T-helper 17 cell (primary cell): ENCODE results near the gene SPRED1. TPM values are rescaled to one million over a fixed set of nuclear protein-coding genes. Genes with fewer than 3 reads are reported as not detected.

Source experiments
- ATAC-seq: fragments of 150-1000 bp; cut with Tn5 transposase; 2 replicates; pipeline ENCODE4 v1.10.0; 2021; ENCODE audit warnings: mild to moderate bottlenecking, moderate library complexity
- DNase-seq, 3 donors: peaks; one replicate each; pipeline versions ENCODE4 v3.0.0 to v3.0.0-alpha.2; 2020 to 2021
- H3K9me3 ChIP-seq: one replicate; pipeline ENCODE4 v1.7.0; 2013; ENCODE audit warnings: low read length, mild to moderate bottlenecking; ENCODE audit not compliant: control insufficient read depth, poor library complexity, severe bottlenecking
- H3K27ac Mint-ChIP-seq: one replicate; pipeline ENCODE4 v1.8.0; 2022; ENCODE audit warnings: mild to moderate bottlenecking, moderate library complexity, mixed read lengths
- H3K27me3 Mint-ChIP-seq: one replicate; pipeline ENCODE4 v1.8.0; 2022; ENCODE audit warnings: mixed read lengths
- H3K36me3 Mint-ChIP-seq: one replicate; pipeline ENCODE4 v1.8.0; 2022; ENCODE audit warnings: low read depth, mixed read lengths
- H3K4me1 Mint-ChIP-seq: one replicate; pipeline ENCODE4 v1.8.0; 2022; ENCODE audit warnings: mild to moderate bottlenecking, mixed read lengths
- H3K4me3 Mint-ChIP-seq: one replicate; pipeline ENCODE4 v1.8.0; 2022; ENCODE audit warnings: mild to moderate bottlenecking, moderate library complexity, mixed read lengths
- total RNA-seq, 4 donors: library from RNA in 2 of 4; stranded (reverse) in 2 of 4; gene quantifications; one replicate each; pipeline ENCODE4 v1.2.3 and lab custom pipeline; 2022 to 2026

Gene SPRED1
- total RNA-seq, 2 donors from 2014 or later = 0.10 to 0.12 TPM

DNA sequence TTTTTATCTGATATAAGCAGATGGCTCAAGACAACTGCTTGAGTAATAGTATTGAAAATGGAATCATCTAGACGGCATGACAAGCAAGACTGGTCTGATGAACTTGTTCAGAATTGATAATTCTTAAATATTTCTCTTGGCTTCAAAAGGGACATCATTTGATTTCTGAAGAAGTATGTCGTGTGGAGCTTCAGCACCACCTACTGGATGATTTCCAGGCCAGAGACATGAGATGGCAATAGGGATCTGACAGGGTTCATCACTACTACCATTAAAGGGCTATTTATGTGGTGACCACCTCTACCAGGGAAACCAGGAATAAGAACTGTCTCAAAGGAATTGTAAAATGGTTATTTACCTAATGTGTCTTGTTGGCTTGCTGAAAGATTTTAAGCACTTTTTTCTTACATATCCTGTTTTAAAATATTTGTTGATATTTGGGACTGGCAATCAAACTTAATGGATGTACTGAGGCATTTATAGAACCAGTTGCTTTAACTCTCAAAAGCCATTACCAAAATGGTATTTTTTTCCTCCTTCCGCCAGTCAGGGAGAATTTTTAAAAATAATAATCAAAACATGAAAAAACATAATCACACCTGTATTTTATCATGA is 101.8 kb downstream of the SPRED1 start:
- DNase-seq (peak in 1 of 3 donors; percentile 42), ATAC-seq (no peak)
- Mint-ChIP-seq H3K4me3 (no peak overlapping the region), H3K36me3 (peaks cover 4% of the 10 kb centered on the region), H3K4me1 (no peaks in the 10 kb centered on the region), H3K27ac (no peak overlapping the region), H3K27me3 (peaks cover 29% of the 10 kb centered on the region)
- no peaks in the 10 kb centered on the region for H3K9me3 ChIP-seq

DNA sequence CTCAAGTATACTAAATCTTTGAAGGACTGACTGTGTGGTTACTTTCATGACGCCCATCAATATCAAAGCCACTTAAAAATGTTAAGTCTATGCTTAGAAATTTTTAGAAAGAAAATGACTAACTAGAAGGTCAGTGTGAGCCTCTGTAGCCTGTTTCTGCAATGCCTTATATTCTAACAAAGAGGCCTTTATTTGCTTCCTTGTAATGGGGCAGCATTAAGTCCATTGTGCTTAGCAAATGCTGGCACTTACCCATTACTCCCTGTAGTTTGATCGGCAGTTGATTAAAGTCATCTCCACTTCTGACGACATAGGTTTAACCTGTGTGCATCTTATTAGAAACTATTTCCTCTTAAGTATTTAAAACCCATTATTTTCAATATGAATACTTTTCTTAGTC is 109.7 kb downstream of the SPRED1 start:
- Mint-ChIP-seq H3K4me1 (no peaks in the 10 kb centered on the region), H3K4me3 (no peak overlapping the region), H3K36me3 (peaks cover 3% of the 10 kb centered on the region), H3K27ac (no peak overlapping the region), H3K27me3 (peaks cover 55% of the 10 kb centered on the region)
- DNase-seq = no peak
- no peak for ATAC-seq
- H3K9me3 ChIP-seq = no peaks in the 10 kb centered on the region

DNA sequence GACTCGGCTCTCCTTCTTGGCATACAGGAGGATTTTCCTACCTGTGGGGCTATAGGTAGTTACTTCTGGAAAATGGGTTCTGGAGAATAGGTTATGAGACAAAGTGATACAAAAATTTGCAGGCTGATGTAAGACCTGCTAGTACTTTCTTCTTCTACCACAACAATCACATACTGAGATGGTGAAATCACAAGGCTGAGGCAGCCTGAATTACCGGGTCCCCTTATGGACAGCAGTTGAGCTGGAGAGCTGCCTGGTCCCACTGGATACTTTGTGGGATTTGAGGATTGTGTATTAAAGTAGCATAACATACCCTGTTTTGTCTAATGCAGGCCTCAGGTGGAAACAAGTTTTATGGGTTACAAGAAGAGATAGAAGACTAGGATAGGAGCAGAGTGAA is 114.8 kb downstream of the SPRED1 start:
- H3K9me3 ChIP-seq = no peaks in the 10 kb centered on the region
- no peak overlapping the region for H3K4me3 Mint-ChIP-seq
- peaks cover 4% of the 10 kb centered on the region for H3K36me3 Mint-ChIP-seq
- H3K4me1 Mint-ChIP-seq = no peaks in the 10 kb centered on the region
- H3K27me3 Mint-ChIP-seq = peaks cover 50% of the 10 kb centered on the region
- no peak overlapping the region for H3K27ac Mint-ChIP-seq
- DNase-seq = no peak
- ATAC-seq = no peak

DNA sequence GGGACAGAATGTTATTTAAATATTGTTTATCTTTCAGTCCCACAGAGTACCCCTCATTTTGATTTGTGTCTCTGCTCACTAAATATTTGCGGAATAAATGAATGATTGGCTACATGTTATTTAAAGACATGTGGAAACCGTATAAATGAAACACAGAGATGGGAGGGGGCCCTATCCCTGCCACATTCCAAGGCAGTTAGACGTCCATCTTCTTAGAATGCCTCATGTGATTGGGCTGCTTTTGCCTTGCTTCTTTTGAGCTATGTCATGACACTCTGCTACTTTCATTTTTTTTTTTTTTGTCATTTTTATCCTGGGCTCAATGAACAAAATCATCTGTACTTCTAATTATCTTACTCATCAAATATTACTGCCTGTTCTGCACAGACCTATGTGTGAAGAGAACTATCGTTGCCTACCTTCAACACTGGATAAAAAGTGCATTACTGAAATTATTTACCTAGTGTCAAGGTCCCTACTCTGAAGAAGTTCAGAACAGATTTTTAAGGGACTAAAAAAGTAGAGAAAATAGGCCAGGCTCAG is 117.4 kb downstream of the SPRED1 start:
- peaks cover 4% of the 10 kb centered on the region for H3K36me3 Mint-ChIP-seq
- no peaks in the 10 kb centered on the region for H3K9me3 ChIP-seq
- H3K4me3 Mint-ChIP-seq = no peak overlapping the region
- DNase-seq (no peak), ATAC-seq (no peak)
- H3K4me1 Mint-ChIP-seq = no peaks in the 10 kb centered on the region
- H3K27me3 Mint-ChIP-seq = peaks cover 45% of the 10 kb centered on the region
- no peak overlapping the region for H3K27ac Mint-ChIP-seq

DNA sequence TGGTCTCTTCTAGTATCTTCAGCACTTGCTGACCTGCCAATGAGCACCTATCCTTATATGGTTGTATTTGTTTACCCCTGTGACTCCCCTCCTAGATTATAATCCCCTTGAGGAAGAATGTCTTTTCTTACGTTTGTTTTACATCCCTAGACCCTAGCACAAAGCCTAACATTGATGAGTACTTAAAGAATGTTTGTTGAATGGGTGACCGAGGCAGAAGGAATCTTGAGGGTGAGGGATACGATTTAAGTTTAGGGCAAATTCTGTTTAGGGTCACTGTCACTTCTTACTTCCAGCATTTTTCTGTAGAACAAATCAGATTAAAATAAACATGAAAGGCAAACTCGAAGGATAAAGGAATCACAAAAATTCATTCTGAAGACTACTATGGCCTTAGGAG is 120.4 kb downstream of the SPRED1 start:
- Mint-ChIP-seq H3K4me1 (no peaks in the 10 kb centered on the region), H3K4me3 (no peak overlapping the region), H3K27ac (no peak overlapping the region), H3K36me3 (no peaks in the 10 kb centered on the region), H3K27me3 (peaks cover 40% of the 10 kb centered on the region)
- DNase-seq (no peak), ATAC-seq (no peak)
- H3K9me3 ChIP-seq = no peaks in the 10 kb centered on the region

- Mint-ChIP-seq H3K27ac (no peak overlapping the region), H3K27me3 (peaks cover 43% of the 10 kb centered on the region), H3K36me3 (no peaks in the 10 kb centered on the region), H3K4me1 (no peaks in the 10 kb centered on the region), H3K4me3 (no peak overlapping the region)
- no peaks in the 10 kb centered on the region for H3K9me3 ChIP-seq
- DNase-seq (no peak), ATAC-seq (no peak)
Observed at GRCh38 chr15:38374029-38374428, 121.4 kb downstream of the SPRED1 start.

GRCh38 chr15:38374556-38374955 is 121.9 kb downstream of the SPRED1 start:
- Mint-ChIP-seq H3K4me3 (no peak overlapping the region), H3K27me3 (peaks cover 49% of the 10 kb centered on the region), H3K4me1 (no peaks in the 10 kb centered on the region), H3K36me3 (no peaks in the 10 kb centered on the region), H3K27ac (no peak overlapping the region)
- ATAC-seq (no peak), DNase-seq (no peak)
- H3K9me3 ChIP-seq = no peaks in the 10 kb centered on the region

DNA sequence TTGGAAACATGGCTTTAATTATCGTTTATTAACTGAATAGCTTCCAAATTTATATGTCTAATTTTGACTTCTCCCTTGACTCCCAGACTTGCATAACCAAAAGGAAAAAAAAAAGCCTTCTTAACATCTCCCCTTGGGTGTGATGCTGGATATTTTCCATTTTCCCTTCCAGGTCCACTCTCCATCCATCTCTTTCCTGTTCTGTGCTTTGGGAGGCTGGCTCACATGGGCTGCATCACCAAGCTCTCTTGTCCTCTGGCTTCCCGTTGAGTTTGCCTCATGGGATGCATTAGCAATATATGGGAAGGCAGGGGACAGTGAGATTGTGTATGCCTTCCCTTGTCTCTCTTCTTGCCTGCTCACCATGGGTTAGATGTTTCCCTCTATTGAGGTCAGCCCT is 123.4 kb downstream of the SPRED1 start:
- no peak overlapping the region for H3K4me3 Mint-ChIP-seq
- DNase-seq = no peak
- no peak for ATAC-seq
- H3K9me3 ChIP-seq = no peaks in the 10 kb centered on the region
- no peaks in the 10 kb centered on the region for H3K36me3 Mint-ChIP-seq
- H3K27ac Mint-ChIP-seq = no peak overlapping the region
- H3K27me3 Mint-ChIP-seq = peaks cover 52% of the 10 kb centered on the region
- no peaks in the 10 kb centered on the region for H3K4me1 Mint-ChIP-seq

- no peak overlapping the region for H3K27ac Mint-ChIP-seq
- no peak for ATAC-seq
- no peaks in the 10 kb centered on the region for H3K4me1 Mint-ChIP-seq
Observed at GRCh38 chr15:38377636-38378035, 125.0 kb downstream of the SPRED1 start.

GRCh38 chr15:38378161-38378560 is 125.5 kb downstream of the SPRED1 start:
- H3K27ac Mint-ChIP-seq = no peak overlapping the region
- no peaks in the 10 kb centered on the region for H3K9me3 ChIP-seq
- no peak overlapping the region for H3K4me3 Mint-ChIP-seq
- H3K27me3 Mint-ChIP-seq = peaks cover 62% of the 10 kb centered on the region
- ATAC-seq = no peak
- H3K36me3 Mint-ChIP-seq = no peaks in the 10 kb centered on the region
- DNase-seq = no peak
- no peaks in the 10 kb centered on the region for H3K4me1 Mint-ChIP-seq

More at GRCh38 chr15:38377636-38378035, 125.0 kb downstream of the SPRED1 start:
- Mint-ChIP-seq H3K36me3 (no peaks in the 10 kb centered on the region), H3K27me3 (peaks cover 62% of the 10 kb centered on the region), H3K4me3 (no peak overlapping the region)
- no peak for DNase-seq
- no peaks in the 10 kb centered on the region for H3K9me3 ChIP-seq

DNA sequence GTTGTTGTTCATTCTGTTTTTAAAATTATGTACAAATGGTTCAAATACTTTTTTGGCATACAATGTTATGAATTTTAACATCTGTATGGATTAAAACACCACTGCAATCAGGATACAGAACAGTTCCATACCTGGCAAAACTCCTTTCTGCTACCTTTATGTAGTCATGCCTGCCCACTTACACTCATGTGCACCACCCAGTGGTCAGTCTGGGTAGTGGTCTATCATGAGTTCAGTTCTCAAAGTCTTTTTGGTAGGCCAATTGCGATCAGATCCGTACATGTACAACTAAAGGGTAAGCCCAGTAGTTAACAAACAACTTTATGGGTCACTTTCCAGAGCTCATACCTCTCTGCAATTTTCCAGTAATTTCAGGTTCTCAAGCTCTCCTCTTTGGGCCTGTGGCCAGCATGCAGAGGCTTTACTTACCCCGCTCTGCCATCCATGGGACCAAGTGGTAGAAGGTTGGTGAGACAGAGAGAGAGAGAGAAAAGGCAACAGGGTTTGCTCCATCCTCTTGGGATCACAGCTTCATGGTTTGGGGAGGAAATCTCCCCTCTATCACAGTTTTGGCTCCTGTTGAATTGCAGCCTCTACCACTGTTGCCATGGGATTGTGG is 137.4 kb downstream of the SPRED1 start:
- H3K36me3 Mint-ChIP-seq = no peaks in the 10 kb centered on the region
- DNase-seq = peak; percentile 15 to 51 (median 16)
- no peaks in the 10 kb centered on the region for H3K9me3 ChIP-seq
- ATAC-seq = peak; percentile 66
- peaks cover 39% of the 10 kb centered on the region for H3K27me3 Mint-ChIP-seq
- no peaks in the 10 kb centered on the region for H3K4me1 Mint-ChIP-seq
- no peak overlapping the region for H3K27ac Mint-ChIP-seq
- no peak overlapping the region for H3K4me3 Mint-ChIP-seq

- Mint-ChIP-seq H3K36me3 (no peaks in the 10 kb centered on the region), H3K27ac (no peak overlapping the region), H3K4me1 (no peaks in the 10 kb centered on the region), H3K4me3 (no peak overlapping the region), H3K27me3 (peaks cover 44% of the 10 kb centered on the region)
- H3K9me3 ChIP-seq = no peaks in the 10 kb centered on the region
- ATAC-seq = no peak
- DNase-seq = no peak
Observed at GRCh38 chr15:38391191-38391590, 138.6 kb downstream of the SPRED1 start.

DNA sequence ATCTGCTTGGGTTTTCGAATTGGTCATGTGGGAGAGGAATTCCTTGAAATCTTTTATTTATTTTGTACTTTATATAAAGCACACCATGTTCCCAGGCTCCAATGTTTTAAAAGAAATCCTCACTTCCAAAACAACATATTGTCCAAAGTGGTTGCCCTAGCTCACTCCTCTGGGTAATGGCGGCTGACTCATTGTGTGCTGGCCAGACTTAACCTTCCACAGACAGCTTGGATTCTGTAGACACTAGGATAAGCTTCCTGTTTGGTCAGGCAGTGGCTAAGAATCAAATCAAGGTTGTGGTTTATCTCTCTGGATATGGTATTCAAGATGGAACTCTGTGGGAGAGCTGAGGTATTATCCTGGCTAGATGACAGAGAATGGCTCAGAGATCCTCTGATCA is 145.5 kb downstream of the SPRED1 start:
- ATAC-seq = no peak
- Mint-ChIP-seq H3K27me3 (peaks cover 72% of the 10 kb centered on the region), H3K4me3 (no peak overlapping the region), H3K27ac (no peak overlapping the region), H3K4me1 (no peaks in the 10 kb centered on the region), H3K36me3 (no peaks in the 10 kb centered on the region)
- no peaks in the 10 kb centered on the region for H3K9me3 ChIP-seq
- DNase-seq = no peak

- H3K27me3 Mint-ChIP-seq = peaks cover 62% of the 10 kb centered on the region
- H3K4me1 Mint-ChIP-seq = no peaks in the 10 kb centered on the region
- DNase-seq (no peak), ATAC-seq (no peak)
- no peak overlapping the region for H3K4me3 Mint-ChIP-seq
- no peak overlapping the region for H3K27ac Mint-ChIP-seq
- H3K9me3 ChIP-seq = no peaks in the 10 kb centered on the region
- no peaks in the 10 kb centered on the region for H3K36me3 Mint-ChIP-seq
Observed at GRCh38 chr15:38401106-38401505, 148.5 kb downstream of the SPRED1 start.
